Tibial artery (tissue), 4 donors: ENCODE measurements around the gene TNS1.

ENCODE experiments used
- DNase-seq, 2 donors: peaks; one replicate each; pipeline ENCODE4 v3.0.0-alpha.2; 2019
- H3K27ac ChIP-seq, 2 donors: fragments of 200-600 bp; sonication (generic) in 1 of 2; 1 replicate in 1 of 2; 2 replicates in 1 of 2; pipeline ENCODE4 v1.5.1; 2018 to 2019; ENCODE audit warnings: mild to moderate bottlenecking in 1 of 2
- H3K27me3 ChIP-seq, 2 donors: fragments of 200-600 bp; sonication (generic) in 1 of 2; one replicate each; pipeline versions ENCODE4 v1.5.1 to v1.6.0; 2016 to 2019
- H3K36me3 ChIP-seq, 3 donors: fragments of 200-600 bp; sonication (generic) in 2 of 3; one replicate each; pipeline ENCODE4 v1.5.1; 2016 to 2019; ENCODE audit warnings: mild to moderate bottlenecking in 2 of 3
- H3K4me1 ChIP-seq, 4 donors: fragments of 200-600 bp; sonication (generic) in 2 of 4; 1 replicate in 3 of 4; 2 replicates in 1 of 4; pipeline ENCODE4 v1.5.1; 2016 to 2019
- H3K4me3 ChIP-seq, 2 donors: fragments of 200-600 bp; sonication (generic) in 1 of 2; 1 replicate in 1 of 2; 2 replicates in 1 of 2; pipeline ENCODE4 v1.5.1; 2018 to 2019; ENCODE audit warnings: mild to moderate bottlenecking in 2 of 2
- H3K9me3 ChIP-seq, 3 donors: fragments of 200-600 bp; sonication (generic) in 1 of 3; one replicate each; pipeline ENCODE4 v1.5.1; 2016 to 2019
- intact Hi-C: fragments of 100-400 bp; cut with DNase I; formaldehyde crosslinking; loops from one replicate; pipeline ENCODE4 v1.15.0; 2023; ENCODE audit warnings: low total_unique reads
- TF ChIP-seq, protein P1 (sequence below), 2 experiments: fragments of 200-600 bp in 1 of 2; fragments of 450-650 bp in 1 of 2; IDR thresholded peaks; one replicate each; pipeline ENCODE4 v1.5.1; 2017 to 2019; ENCODE audit warnings: antibody characterized with exemption in 2 of 2, mild to moderate bottlenecking in 1 of 2, moderate library complexity in 1 of 2

Gene TNS1

DNA sequence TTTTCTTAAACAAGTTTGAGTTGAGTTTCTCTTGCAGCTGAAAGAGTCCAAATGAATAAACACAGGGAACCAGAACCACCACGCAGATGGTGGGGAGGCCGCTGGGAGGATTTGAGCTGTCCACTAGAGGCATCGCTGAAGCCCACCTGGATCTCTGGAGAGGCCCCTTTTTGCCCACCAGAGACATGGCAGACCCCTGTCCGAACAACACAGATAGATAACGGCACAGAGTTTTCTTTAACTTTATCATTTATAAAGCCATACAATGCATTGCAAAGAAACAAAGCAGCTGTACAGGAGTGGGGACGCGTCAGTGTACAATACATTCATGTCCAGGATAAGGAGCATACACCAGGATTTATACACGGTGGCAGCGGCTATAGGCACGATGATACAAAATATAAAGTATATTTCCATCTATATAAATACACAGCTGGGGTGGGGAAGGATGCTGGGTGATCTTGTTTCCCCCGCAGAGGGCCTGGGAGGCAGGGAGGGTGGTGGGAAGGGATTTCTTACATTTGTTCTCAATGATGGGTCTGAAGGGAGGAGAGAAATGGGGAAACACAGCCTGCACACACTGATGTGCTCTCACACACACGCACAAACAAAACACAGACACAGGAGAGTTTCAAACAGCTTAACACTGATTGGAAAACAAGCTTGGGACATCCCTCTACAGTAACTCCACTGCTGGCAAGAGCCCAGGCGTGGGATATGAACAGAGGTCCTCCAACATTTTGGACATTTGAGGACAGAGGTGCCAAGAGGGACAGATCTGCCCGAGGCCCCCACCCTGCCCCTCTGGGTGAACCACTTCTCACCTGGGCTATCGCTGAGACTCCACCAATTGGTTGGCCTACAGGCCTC is 203.0 kb downstream of the TNS1 start:
- H3K36me3 ChIP-seq, result peaks cover 57 to 65% (median 61%) of the 10 kb centered on the region in 3 donors
- DNase-seq, result peak; percentile 43 to 67

DNA sequence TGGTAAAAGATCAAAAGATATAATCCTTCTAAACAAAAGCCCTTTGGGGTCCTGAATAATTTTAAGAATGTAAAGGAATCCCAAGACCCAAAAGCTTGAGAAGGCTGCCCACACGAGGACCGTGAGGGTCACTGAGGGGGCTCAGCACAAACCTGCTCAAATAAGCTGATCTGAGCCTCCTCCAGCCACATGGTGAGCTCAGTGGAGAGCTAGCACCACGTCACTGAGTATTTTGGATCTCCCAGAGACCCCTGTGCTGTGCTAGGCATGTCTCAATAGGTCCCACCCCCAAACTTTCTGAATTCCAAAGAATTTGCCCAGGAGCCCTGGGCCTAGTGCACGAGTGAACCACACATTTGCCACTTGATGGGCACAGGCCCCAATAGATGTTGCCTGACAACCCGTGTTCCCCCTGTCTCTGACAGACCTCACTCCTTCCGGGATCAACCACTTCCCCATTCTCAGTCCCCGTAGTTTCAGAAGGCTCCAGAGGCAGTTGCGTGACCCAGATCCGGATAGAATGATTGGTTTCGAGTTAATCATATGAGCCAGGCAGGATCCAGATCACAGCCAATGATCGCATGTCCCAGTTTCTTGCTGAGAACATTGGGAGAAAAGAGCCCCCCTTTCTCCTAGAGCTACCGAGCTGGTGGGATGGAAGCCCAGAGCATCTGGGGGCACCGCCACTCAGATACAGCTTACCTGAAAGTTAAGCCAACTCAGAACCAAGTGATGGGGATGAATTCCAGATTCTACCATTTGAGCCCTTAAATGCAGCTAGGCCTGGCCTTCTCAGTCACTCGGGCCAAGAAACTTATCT is 203.8 kb downstream of the TNS1 start:
- TF ChIP-seq, protein P1, sequence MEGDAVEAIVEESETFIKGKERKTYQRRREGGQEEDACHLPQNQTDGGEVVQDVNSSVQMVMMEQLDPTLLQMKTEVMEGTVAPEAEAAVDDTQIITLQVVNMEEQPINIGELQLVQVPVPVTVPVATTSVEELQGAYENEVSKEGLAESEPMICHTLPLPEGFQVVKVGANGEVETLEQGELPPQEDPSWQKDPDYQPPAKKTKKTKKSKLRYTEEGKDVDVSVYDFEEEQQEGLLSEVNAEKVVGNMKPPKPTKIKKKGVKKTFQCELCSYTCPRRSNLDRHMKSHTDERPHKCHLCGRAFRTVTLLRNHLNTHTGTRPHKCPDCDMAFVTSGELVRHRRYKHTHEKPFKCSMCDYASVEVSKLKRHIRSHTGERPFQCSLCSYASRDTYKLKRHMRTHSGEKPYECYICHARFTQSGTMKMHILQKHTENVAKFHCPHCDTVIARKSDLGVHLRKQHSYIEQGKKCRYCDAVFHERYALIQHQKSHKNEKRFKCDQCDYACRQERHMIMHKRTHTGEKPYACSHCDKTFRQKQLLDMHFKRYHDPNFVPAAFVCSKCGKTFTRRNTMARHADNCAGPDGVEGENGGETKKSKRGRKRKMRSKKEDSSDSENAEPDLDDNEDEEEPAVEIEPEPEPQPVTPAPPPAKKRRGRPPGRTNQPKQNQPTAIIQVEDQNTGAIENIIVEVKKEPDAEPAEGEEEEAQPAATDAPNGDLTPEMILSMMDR (IDR thresholded peaks at IDR 0.05), result no peak
- H3K27me3 ChIP-seq, result no peaks in the 10 kb centered on the region
- intact Hi-C loops, result no loop called here
- H3K4me1 ChIP-seq, result peaks cover 0 to 68% (median 15%) of the 10 kb centered on the region in 4 donors
- peak overlapping the region; percentile 36 to 72 for H3K27ac ChIP-seq
- no peak overlapping the region for H3K4me3 ChIP-seq
- DNase-seq, result peak; percentile 58 to 73
- peaks cover 49 to 57% (median 53%) of the 10 kb centered on the region in 3 donors for H3K36me3 ChIP-seq
- H3K9me3 ChIP-seq, result no peaks in the 10 kb centered on the region

More for the DNA sequence above, 203.0 kb downstream of the TNS1 start:
- Histone ChIP-seq H3K27me3 (no peaks in the 10 kb centered on the region), H3K27ac (peak overlapping the region; percentile 36 to 72), H3K4me1 (peaks cover 0 to 67% (median 12%) of the 10 kb centered on the region in 4 donors), H3K9me3 (no peaks in the 10 kb centered on the region), H3K4me3 (no peak overlapping the region)
- TF ChIP-seq, protein P1 (IDR thresholded peaks at IDR 0.05), result no peak
- intact Hi-C loops, result no loop called here

DNA sequence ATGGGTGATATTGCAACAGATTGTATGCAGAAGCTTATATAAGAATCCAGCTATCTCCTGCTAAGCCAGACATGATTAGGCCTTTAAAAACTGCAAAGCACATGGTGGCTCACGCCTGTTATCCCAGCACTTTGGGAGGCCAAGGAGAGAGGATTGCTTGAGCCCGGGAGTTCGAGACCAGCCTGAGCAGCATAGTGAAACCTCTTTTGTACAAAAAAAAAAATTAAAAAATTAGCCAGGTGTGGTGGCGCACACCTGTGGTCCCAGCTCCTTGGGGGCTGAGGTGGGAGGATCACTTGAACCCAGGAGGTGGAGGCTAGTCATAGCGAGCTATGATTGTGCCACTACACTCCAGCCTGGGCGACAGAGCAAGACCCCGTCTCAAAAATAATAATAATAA is 204.6 kb downstream of the TNS1 start:
- peak in 1 of 2 donors; percentile 61 for DNase-seq
- Histone ChIP-seq H3K4me1 (peaks cover 0 to 72% (median 20%) of the 10 kb centered on the region in 4 donors), H3K4me3 (no peak overlapping the region), H3K27ac (peak overlapping the region; percentile 72 to 73), H3K27me3 (no peaks in the 10 kb centered on the region), H3K36me3 (peaks cover 42 to 50% (median 45%) of the 10 kb centered on the region in 3 donors), H3K9me3 (no peaks in the 10 kb centered on the region)
- intact Hi-C loops, result no loop called here
- TF ChIP-seq, protein P1 (IDR thresholded peaks at IDR 0.05), result no peak

DNA sequence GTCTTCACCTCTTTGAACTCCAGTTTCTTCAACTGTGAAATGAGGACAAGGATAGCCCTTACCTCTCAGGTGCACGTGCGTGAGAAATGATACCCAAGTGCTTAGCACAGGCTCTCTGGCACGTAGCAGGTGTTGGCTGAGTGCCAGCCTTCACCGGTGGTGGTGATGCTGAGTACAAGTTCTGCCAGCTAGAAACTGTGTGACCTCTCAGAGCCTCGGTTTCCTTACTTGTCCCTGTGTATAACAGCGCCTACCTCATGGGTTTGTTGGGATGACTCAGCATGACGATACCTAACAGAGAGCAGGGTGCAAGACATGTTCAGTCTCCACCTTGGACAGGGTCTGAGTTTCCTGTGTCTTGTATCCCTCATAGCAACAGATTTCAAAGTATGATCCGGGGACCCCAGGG is 205.1 kb downstream of the TNS1 start:
- peak; percentile 61 to 85 for DNase-seq
- no peaks in the 10 kb centered on the region for H3K9me3 ChIP-seq
- H3K4me3 ChIP-seq, result no peak overlapping the region
- TF ChIP-seq, protein P1 (IDR thresholded peaks at IDR 0.05), result no peak
- peaks cover 0 to 69% (median 20%) of the 10 kb centered on the region in 4 donors for H3K4me1 ChIP-seq
- no peaks in the 10 kb centered on the region for H3K27me3 ChIP-seq
- peaks cover 36 to 50% (median 40%) of the 10 kb centered on the region in 3 donors for H3K36me3 ChIP-seq
- intact Hi-C loops, result no loop called here
- H3K27ac ChIP-seq, result peak overlapping the region; percentile 72 to 73

DNA sequence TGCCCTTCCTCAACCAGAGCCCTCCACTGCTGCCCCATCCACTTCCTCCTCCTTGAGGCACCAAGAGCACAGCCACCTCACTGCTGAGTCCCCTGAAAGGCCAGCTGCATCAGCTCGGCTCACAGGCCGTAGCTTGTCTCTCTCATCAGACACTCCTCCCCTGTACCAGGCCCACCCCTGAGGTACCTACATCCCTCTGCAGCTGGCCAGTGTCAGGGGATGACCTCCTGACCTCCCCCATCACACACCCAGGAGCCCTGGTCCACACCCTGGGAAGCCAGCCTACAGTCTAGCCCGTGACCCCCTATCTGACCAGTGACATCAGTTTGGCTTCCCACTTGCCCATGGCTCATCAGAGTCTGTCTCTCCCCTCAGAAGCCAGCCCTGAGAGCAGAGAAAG is 205.6 kb downstream of the TNS1 start:
- intact Hi-C loops, result no loop called here
- Histone ChIP-seq H3K27me3 (no peaks in the 10 kb centered on the region), H3K4me3 (no peak overlapping the region), H3K36me3 (peaks cover 31 to 48% (median 35%) of the 10 kb centered on the region in 3 donors), H3K27ac (peak overlapping the region; percentile 72 to 73), H3K4me1 (peaks cover 0 to 69% (median 20%) of the 10 kb centered on the region in 4 donors), H3K9me3 (no peaks in the 10 kb centered on the region)
- peak; percentile 30 to 75 for DNase-seq
- TF ChIP-seq, protein P1 (IDR thresholded peaks at IDR 0.05), result no peak
